A673 (cell line): ENCODE data around the gene SLC7A10.

ENCODE experiments used
- EZH2 ChIP-seq: fragments of 200-600 bp; sonication (generic); IDR thresholded peaks from 2 replicates; pipeline ENCODE4 v1.6.1; 2017; ENCODE audit warnings: borderline replicate concordance, low read depth, mild to moderate bottlenecking, mixed read lengths, antibody characterized with exemption, low read length; ENCODE audit not compliant: poor library complexity, severe bottlenecking
- TF ChIP-seq, protein P1 (sequence below): fragments of 300-800, 200-600 bp; sonication (generic); conservative IDR thresholded peaks from 2 replicates; pipeline ENCODE4 v1.5.1; 2017; ENCODE audit warnings: low read depth, mild to moderate bottlenecking, antibody characterized with exemption, low read length, moderate library complexity, mixed read lengths

GRCh38 chr19:33224694-33225457 is 774 bp downstream of the SLC7A10 start:
- TF ChIP-seq, protein P1, sequence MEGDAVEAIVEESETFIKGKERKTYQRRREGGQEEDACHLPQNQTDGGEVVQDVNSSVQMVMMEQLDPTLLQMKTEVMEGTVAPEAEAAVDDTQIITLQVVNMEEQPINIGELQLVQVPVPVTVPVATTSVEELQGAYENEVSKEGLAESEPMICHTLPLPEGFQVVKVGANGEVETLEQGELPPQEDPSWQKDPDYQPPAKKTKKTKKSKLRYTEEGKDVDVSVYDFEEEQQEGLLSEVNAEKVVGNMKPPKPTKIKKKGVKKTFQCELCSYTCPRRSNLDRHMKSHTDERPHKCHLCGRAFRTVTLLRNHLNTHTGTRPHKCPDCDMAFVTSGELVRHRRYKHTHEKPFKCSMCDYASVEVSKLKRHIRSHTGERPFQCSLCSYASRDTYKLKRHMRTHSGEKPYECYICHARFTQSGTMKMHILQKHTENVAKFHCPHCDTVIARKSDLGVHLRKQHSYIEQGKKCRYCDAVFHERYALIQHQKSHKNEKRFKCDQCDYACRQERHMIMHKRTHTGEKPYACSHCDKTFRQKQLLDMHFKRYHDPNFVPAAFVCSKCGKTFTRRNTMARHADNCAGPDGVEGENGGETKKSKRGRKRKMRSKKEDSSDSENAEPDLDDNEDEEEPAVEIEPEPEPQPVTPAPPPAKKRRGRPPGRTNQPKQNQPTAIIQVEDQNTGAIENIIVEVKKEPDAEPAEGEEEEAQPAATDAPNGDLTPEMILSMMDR: no peak
- no peak for TF ChIP-seq EZH2
